ENCODE measurements around the gene CDK5RAP2. TPM values are rescaled to one million over a fixed set of nuclear protein-coding genes. Genes with fewer than 3 reads are reported as not detected.

Gene CDK5RAP2
- total RNA-seq, 4 donors from 2014 or later, result 41.6 to 77.2 (median 43.2) TPM

GRCh38 chr9:120377268-120378159 lies 202.5 kb downstream of the CDK5RAP2 start:
- TF ChIP-seq POLR2A (IDR thresholded peaks at IDR 0.05) (no peak), POLR2AphosphoS5 (IDR thresholded peaks at IDR 0.05) (no peak), CTCF (IDR thresholded peaks at IDR 0.05) (no peak), EP300 (IDR thresholded peaks at IDR 0.05) (no peak)
- WGBS, 2 donors (ENCODE audit: low coverage in 1 of 2), result 76 to 79% methylated on average over 8 to 13 of the region's 23 CpGs

DNA sequence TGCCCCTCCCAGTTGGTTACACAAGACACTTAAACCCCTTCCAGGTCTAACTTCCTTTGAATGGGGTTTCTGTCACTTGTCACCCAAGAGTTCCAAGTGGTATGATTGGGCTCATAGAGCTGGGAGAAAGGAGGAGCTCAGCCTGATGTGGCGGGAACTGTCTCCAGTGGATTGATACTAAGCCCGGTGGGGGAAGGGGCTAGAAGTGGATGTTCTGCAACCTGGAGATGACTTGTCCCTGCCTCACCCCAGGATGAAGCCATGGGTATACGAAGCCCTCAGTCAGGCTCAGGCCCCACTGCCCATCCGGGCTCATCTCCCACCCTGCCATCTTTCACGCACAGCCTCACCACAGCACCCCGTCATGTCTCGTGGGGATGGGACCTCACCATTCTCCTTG lies 203.9 kb downstream of the CDK5RAP2 start:
- Histone ChIP-seq H3K36me3 (no peaks in the 10 kb centered on the region), H3K4me3 (no peak overlapping the region), H3K9me3 (peaks cover 0 to 19% (median 0%) of the 10 kb centered on the region in 3 donors), H3K27me3 (no peaks in the 10 kb centered on the region), H3K27ac (no peak overlapping the region), H3K4me1 (no peaks in the 10 kb centered on the region)
- 97 to 100% methylated on average over 1 to 5 of the region's 7 CpGs for WGBS, 2 donors (ENCODE audit: low coverage in 1 of 2)
- TF ChIP-seq POLR2A (IDR thresholded peaks at IDR 0.05), result no peak
- TF ChIP-seq POLR2AphosphoS5 (IDR thresholded peaks at IDR 0.05), result no peak
- no peak for TF ChIP-seq EP300 (IDR thresholded peaks at IDR 0.05)
- no peak for TF ChIP-seq CTCF (IDR thresholded peaks at IDR 0.05)
- ATAC-seq, result no peak

More at GRCh38 chr9:120377268-120378159, 202.5 kb downstream of the CDK5RAP2 start:
- H3K4me3 ChIP-seq, result no peak overlapping the region
- no peak overlapping the region for H3K27ac ChIP-seq
- no peak for ATAC-seq
- H3K27me3 ChIP-seq, result no peaks in the 10 kb centered on the region
- H3K4me1 ChIP-seq, result no peaks in the 10 kb centered on the region
- H3K36me3 ChIP-seq, result no peaks in the 10 kb centered on the region
- H3K9me3 ChIP-seq, result peaks cover 0 to 19% (median 0%) of the 10 kb centered on the region in 3 donors

DNA sequence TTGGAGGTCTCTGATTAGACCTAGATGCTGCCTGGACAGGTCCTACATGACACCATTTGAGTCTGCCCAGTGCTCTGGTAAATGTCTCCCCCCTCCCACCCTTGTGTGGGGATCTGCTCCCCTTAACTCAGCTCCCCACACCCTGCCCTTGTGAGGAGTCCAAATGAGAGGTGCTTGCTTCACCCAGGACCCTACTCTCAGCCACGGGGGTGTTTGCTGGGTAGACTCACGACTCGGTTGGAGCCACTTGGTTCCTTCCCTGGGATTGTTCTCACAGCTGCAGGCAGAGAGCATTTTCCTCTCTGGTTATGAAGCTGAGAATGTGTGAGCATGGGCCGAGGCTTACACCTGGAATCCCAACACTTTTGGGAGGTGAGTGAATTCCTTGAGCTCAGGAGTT lies 204.7 kb downstream of the CDK5RAP2 start:
- WGBS, 2 donors (ENCODE audit: low coverage in 1 of 2), result 84% methylated on average over 3 of the region's 4 CpGs; no CpG with 5 or more reads in 1 of the 2 donors
- ATAC-seq, result no peak
- H3K27me3 ChIP-seq, result no peaks in the 10 kb centered on the region
- H3K36me3 ChIP-seq, result no peaks in the 10 kb centered on the region
- H3K27ac ChIP-seq, result no peak overlapping the region
- no peak overlapping the region for H3K4me3 ChIP-seq
- no peak for TF ChIP-seq CTCF (IDR thresholded peaks at IDR 0.05)
- no peak for TF ChIP-seq POLR2AphosphoS5 (IDR thresholded peaks at IDR 0.05)
- TF ChIP-seq EP300 (IDR thresholded peaks at IDR 0.05), result no peak
- TF ChIP-seq POLR2A (IDR thresholded peaks at IDR 0.05), result no peak
- H3K9me3 ChIP-seq, result peaks cover 0 to 17% (median 0%) of the 10 kb centered on the region in 3 donors
- no peaks in the 10 kb centered on the region for H3K4me1 ChIP-seq

- no peaks in the 10 kb centered on the region for H3K4me1 ChIP-seq
- ATAC-seq, result no peak
- TF ChIP-seq POLR2AphosphoS5 (IDR thresholded peaks at IDR 0.05) (no peak), CTCF (IDR thresholded peaks at IDR 0.05) (no peak), POLR2A (IDR thresholded peaks at IDR 0.05) (no peak), EP300 (IDR thresholded peaks at IDR 0.05) (no peak)
- H3K27me3 ChIP-seq, result no peaks in the 10 kb centered on the region
- WGBS, 2 donors (ENCODE audit: low coverage in 1 of 2), result 84 to 90% methylated on average over 2 to 10 of the region's 14 CpGs
- H3K27ac ChIP-seq, result no peak overlapping the region
- H3K9me3 ChIP-seq, result peaks cover 0 to 12% (median 0%) of the 10 kb centered on the region in 3 donors
- H3K4me3 ChIP-seq, result no peak overlapping the region
- H3K36me3 ChIP-seq, result no peaks in the 10 kb centered on the region
Observed at GRCh38 chr9:120374817-120375216, 205.2 kb downstream of the CDK5RAP2 start.

DNA sequence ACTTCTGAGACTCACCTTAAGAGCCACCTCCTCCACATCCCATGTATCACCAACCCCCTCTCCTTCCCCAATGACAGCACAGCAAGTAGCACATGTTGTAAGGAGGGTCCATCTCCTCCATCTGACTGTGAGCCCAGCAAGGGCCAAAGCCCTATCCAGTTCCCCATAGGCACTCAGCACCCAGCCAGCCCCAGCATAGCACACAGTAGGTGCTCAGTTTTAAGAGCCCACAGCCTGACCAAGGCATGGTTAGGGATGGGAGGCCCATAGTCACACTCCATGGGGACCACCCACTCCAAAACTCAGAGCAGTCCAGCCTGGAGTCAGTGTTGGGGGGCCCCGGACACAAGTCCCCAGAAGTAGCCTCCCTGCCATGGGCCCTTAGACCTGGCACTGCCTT lies 205.7 kb downstream of the CDK5RAP2 start:
- H3K4me3 ChIP-seq, result no peak overlapping the region
- peaks cover 0 to 7% (median 0%) of the 10 kb centered on the region in 3 donors for H3K9me3 ChIP-seq
- no peak for ATAC-seq
- H3K4me1 ChIP-seq, result no peaks in the 10 kb centered on the region
- TF ChIP-seq CTCF (IDR thresholded peaks at IDR 0.05), result no peak
- TF ChIP-seq POLR2A (IDR thresholded peaks at IDR 0.05), result no peak
- TF ChIP-seq POLR2AphosphoS5 (IDR thresholded peaks at IDR 0.05), result no peak
- TF ChIP-seq EP300 (IDR thresholded peaks at IDR 0.05), result no peak
- H3K27ac ChIP-seq, result no peak overlapping the region
- no peaks in the 10 kb centered on the region for H3K27me3 ChIP-seq
- WGBS, 2 donors (ENCODE audit: low coverage in 1 of 2), result no CpG with 5 or more reads among the region's 1 CpG
- no peaks in the 10 kb centered on the region for H3K36me3 ChIP-seq
